MM.1S (cell line): ENCODE data around the gene ANKDD1A.

Source experiments
- DNase-seq: peaks from one replicate; pipeline ENCODE4 v3.0.0-alpha.2; 2015
- H2AFZ ChIP-seq: fragments of 300-600 bp; sonication (generic); 2 replicates; pipeline ENCODE4 v1.6.0; 2016; ENCODE audit warnings: antibody characterized with exemption, low read length
- H3F3A ChIP-seq: fragments of 300-600 bp; sonication (generic); 2 replicates; pipeline ENCODE4 v1.6.1; 2016; ENCODE audit warnings: mild to moderate bottlenecking, antibody characterized with exemption, low read length, moderate library complexity, mixed read lengths; ENCODE audit not compliant: insufficient read depth
- H3K27ac ChIP-seq: fragments of 300-600 bp; sonication (generic); 2 replicates; pipeline ENCODE4 v1.5.1; 2016; ENCODE audit warnings: mild to moderate bottlenecking, low read length
- H3K27me3 ChIP-seq: fragments of 300-600 bp; sonication (generic); replicated peaks from 2 replicates; pipeline ENCODE4 v1.6.0; 2016; ENCODE audit warnings: low read length; ENCODE audit not compliant: insufficient read depth
- H3K36me3 ChIP-seq: fragments of 300-600 bp; sonication (generic); replicated peaks from 2 replicates; pipeline ENCODE4 v1.6.1; 2016; ENCODE audit warnings: mild to moderate bottlenecking, low read length, mixed read lengths; ENCODE audit not compliant: insufficient read depth
- H3K4me1 ChIP-seq: fragments of 300-600 bp; sonication (generic); 2 replicates; pipeline ENCODE4 v1.6.1; 2016; ENCODE audit warnings: low read length, mixed read lengths
- H3K4me2 ChIP-seq: fragments of 300-600 bp; sonication (generic); 2 replicates; pipeline ENCODE4 v1.6.0; 2016; ENCODE audit warnings: low read depth, low read length
- H3K4me3 ChIP-seq: fragments of 300-600 bp; sonication (generic); 2 replicates; pipeline ENCODE4 v1.5.1; 2016; ENCODE audit warnings: low read length, mixed read lengths
- H3K79me2 ChIP-seq: fragments of 300-600 bp; sonication (generic); 2 replicates; pipeline ENCODE4 v1.6.1; 2016; ENCODE audit warnings: mixed run types, low read length, mixed read lengths
- H3K9ac ChIP-seq: fragments of 300-600 bp; sonication (generic); 2 replicates; pipeline ENCODE4 v1.6.1; 2016; ENCODE audit warnings: low read length, mixed read lengths
- H3K9me2 ChIP-seq: fragments of 300-600 bp; sonication (generic); replicated peaks from 2 replicates; pipeline ENCODE4 v1.6.1; 2016; ENCODE audit warnings: mild to moderate bottlenecking, low read length, mixed read lengths; ENCODE audit not compliant: insufficient read depth
- H3K9me3 ChIP-seq: fragments of 300-600 bp; sonication (generic); replicated peaks from 2 replicates; pipeline ENCODE4 v1.6.1; 2016; ENCODE audit warnings: mild to moderate bottlenecking, low read length, mixed read lengths; ENCODE audit not compliant: insufficient read depth
- H4K20me1 ChIP-seq: fragments of 300-600 bp; sonication (generic); 2 replicates; pipeline ENCODE4 v1.6.1; 2016; ENCODE audit warnings: mild to moderate bottlenecking, low read length, moderate library complexity, mixed read lengths; ENCODE audit not compliant: insufficient read depth
- CTCF ChIP-seq: fragments of 300-600 bp; sonication (generic); IDR thresholded peaks from 2 replicates; pipeline ENCODE4 v1.5.1; 2016; ENCODE audit warnings: antibody characterized with exemption, low read length, mixed read lengths
- EZH2 ChIP-seq: fragments of 300-600 bp; sonication (generic); optimal IDR thresholded peaks from 2 replicates; pipeline ENCODE3; 2017; ENCODE audit warnings: low read depth, mild to moderate bottlenecking, antibody characterized with exemption, low read length, mixed read lengths
- EZH2phosphoT487 ChIP-seq: fragments of 300-600 bp; sonication (generic); IDR thresholded peaks from 2 replicates; pipeline ENCODE4 v1.6.1; 2018; ENCODE audit warnings: antibody characterized with exemption, low read length

Gene ANKDD1A

GRCh38 chr15:64989416-64990167 is 77.9 kb downstream of the ANKDD1A start, which contains the start of gene SPG21:
Gene SPG21 (minus strand): TSS chr15:64989914. CDS start chr15:64983569, 6,345 bp downstream.
- TF ChIP-seq EZH2 (no peak), CTCF (no peak), EZH2phosphoT487 (no peak)
- H3K79me2 ChIP-seq: peaks cover 38% of the 10 kb centered on the region

GRCh38 chr15:64990168-64990470 is 78.4 kb downstream of the ANKDD1A start:
- peak overlapping the region; percentile 57 for H3K4me2 ChIP-seq
- peaks cover 7% of the 10 kb centered on the region; the same call in 1 of the 2 replicates for H3F3A ChIP-seq
- peak overlapping the region; percentile 69 for H3K4me3 ChIP-seq
- H3K4me1 ChIP-seq: no peaks in the 10 kb centered on the region
- no peaks in the 10 kb centered on the region for H3K9me3 ChIP-seq
- peak overlapping the region; percentile 62; the same call in 1 of the 2 replicates for H3K27ac ChIP-seq
- H3K27me3 ChIP-seq: no peaks in the 10 kb centered on the region
- TF ChIP-seq CTCF (no peak), EZH2phosphoT487 (no peak), EZH2 (no peak)
- no peak for DNase-seq
- no peaks in the 10 kb centered on the region for H3K9me2 ChIP-seq
- H3K9ac ChIP-seq: peak overlapping the region; percentile 71; the same call in 1 of the 2 replicates
- H2AFZ ChIP-seq: peak overlapping the region; percentile 88
- no peaks in the 10 kb centered on the region for H3K36me3 ChIP-seq
- peaks cover 35% of the 10 kb centered on the region for H3K79me2 ChIP-seq
- H4K20me1 ChIP-seq: no peaks in the 10 kb centered on the region

More at GRCh38 chr15:64989416-64990167, 77.9 kb downstream of the ANKDD1A start, which contains the start of gene SPG21:
- no peaks in the 10 kb centered on the region for H4K20me1 ChIP-seq
- peak within 1 kb of the TSS; percentile 95 for H2AFZ ChIP-seq
- H3K9me2 ChIP-seq: no peaks in the 10 kb centered on the region
- peak within 1 kb of the TSS; percentile 83 for H3K9ac ChIP-seq
- H3K4me2 ChIP-seq: peak within 1 kb of the TSS; percentile 85
- H3K36me3 ChIP-seq: no peaks in the 10 kb centered on the region
- H3K4me1 ChIP-seq: no peaks in the 10 kb centered on the region
- no peaks in the 10 kb centered on the region for H3K27me3 ChIP-seq
- no peaks in the 10 kb centered on the region for H3K9me3 ChIP-seq
- peak within 1 kb of the TSS; percentile 62; the same call in 1 of the 2 replicates for H3K27ac ChIP-seq
- peaks cover 7% of the 10 kb centered on the region; the same call in 1 of the 2 replicates for H3F3A ChIP-seq
- peak within 1 kb of the TSS; percentile 94 for H3K4me3 ChIP-seq
- DNase-seq: peak; percentile 96

- peaks cover 7% of the 10 kb centered on the region; the same call in 1 of the 2 replicates for H3F3A ChIP-seq
- H3K4me3 ChIP-seq: no peak overlapping the region
- no peaks in the 10 kb centered on the region for H3K9me3 ChIP-seq
- no peaks in the 10 kb centered on the region for H3K27me3 ChIP-seq
- no peaks in the 10 kb centered on the region for H4K20me1 ChIP-seq
- no peak overlapping the region for H3K27ac ChIP-seq
- H3K9me2 ChIP-seq: no peaks in the 10 kb centered on the region
- no peaks in the 10 kb centered on the region for H3K36me3 ChIP-seq
- H3K4me2 ChIP-seq: no peak overlapping the region
- peaks cover 26% of the 10 kb centered on the region for H3K79me2 ChIP-seq
- H3K4me1 ChIP-seq: no peaks in the 10 kb centered on the region
- DNase-seq: no peak
- no peak overlapping the region for H2AFZ ChIP-seq
- H3K9ac ChIP-seq: no peak overlapping the region
- TF ChIP-seq EZH2phosphoT487: no peak
- TF ChIP-seq EZH2: no peak
- no peak for TF ChIP-seq CTCF
Measured at GRCh38 chr15:64991536-64992135, 79.9 kb downstream of the ANKDD1A start.
